Effector memory CD4-positive, alpha-beta T cell (primary cell): ENCODE results near the gene LRRC70.

Experiments
- DNase-seq, 3 donors: peaks; one replicate each; pipeline ENCODE4 v3.0.0-alpha.2; 2020
- H3K27ac ChIP-seq: 2 replicates; pipeline ENCODE4 v1.7.0; 2013; ENCODE audit warnings: mild to moderate bottlenecking, low read length, moderate library complexity; ENCODE audit not compliant: insufficient read depth, poor library complexity, severe bottlenecking
- H3K27me3 ChIP-seq: replicated peaks from 2 replicates; pipeline ENCODE4 v1.7.0; 2013; ENCODE audit warnings: mild to moderate bottlenecking, low read length; ENCODE audit not compliant: insufficient read depth, control insufficient read depth, poor library complexity, severe bottlenecking
- H3K36me3 ChIP-seq: 2 replicates; pipeline ENCODE4 v1.7.0; 2013; ENCODE audit warnings: mild to moderate bottlenecking, low read length, moderate library complexity; ENCODE audit not compliant: control insufficient read depth, insufficient read depth
- H3K4me1 ChIP-seq: 2 replicates; pipeline ENCODE4 v1.7.0; 2013; ENCODE audit warnings: low read length, mild to moderate bottlenecking; ENCODE audit not compliant: control insufficient read depth, insufficient read depth, poor library complexity, severe bottlenecking
- H3K4me3 ChIP-seq: 2 replicates; pipeline ENCODE4 v1.7.0; 2013; ENCODE audit warnings: low read length, low read depth, mild to moderate bottlenecking; ENCODE audit not compliant: insufficient read depth, poor library complexity, severe bottlenecking
- H3K9me3 ChIP-seq: 2 replicates; pipeline ENCODE4 v1.7.0; 2013; ENCODE audit warnings: mild to moderate bottlenecking, low read length, moderate library complexity; ENCODE audit not compliant: control insufficient read depth

The LRRC70 gene

DNA sequence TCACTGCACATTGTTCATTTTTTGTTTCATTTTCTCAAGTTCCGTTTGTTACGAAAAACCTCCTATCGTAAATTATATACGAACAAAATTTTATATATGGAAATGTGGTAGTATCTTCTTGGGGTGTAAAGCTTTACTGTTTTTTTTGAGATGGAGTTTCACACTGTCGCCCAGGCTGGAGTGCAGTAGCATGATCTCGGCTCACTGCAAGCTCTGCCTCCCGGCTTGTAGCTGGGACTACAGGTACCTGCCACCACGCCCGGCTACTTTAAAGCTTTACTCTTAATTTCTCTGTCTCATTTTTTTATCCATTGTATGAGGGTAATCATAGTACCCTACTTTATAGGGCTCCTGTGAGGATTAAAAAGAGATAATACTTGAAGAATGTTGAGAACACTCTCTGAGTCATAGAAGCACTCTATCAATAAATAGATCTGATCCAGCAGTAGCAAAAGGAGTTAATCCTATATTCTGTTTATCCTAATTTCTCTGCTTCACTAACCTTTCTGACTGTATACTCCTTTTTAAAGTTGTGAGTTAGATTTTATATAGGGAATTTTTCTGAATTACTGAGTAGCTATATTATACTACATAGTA, 5.6 kb upstream of the LRRC70 start:
- Histone ChIP-seq H3K27ac (no peak overlapping the region), H3K4me3 (no peak overlapping the region)

DNA sequence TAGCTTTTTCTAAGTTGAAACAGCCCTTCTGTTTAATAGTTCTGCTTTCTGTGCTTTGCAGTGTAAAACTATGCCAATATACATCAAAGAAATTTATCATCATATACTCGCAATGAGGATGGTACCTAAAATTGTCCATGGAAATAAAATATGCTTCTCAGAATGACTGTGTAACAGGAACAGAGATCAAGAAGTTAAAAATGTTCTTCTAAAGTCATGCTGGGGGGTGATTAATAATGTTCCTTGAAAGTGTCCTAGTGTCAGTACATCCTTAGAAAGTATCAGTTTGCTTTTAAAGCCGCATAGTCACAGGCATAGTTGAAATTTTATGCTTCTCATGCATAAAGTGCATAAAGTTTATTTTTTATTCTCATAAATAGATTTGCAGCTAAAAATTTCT, 4.0 kb upstream of the LRRC70 start:
- H3K4me3 ChIP-seq: no peak overlapping the region
- no peaks in the 10 kb centered on the region for H3K27me3 ChIP-seq
- no peaks in the 10 kb centered on the region for H3K9me3 ChIP-seq
- no peaks in the 10 kb centered on the region for H3K4me1 ChIP-seq
- H3K36me3 ChIP-seq: no peaks in the 10 kb centered on the region
- DNase-seq: no peak
- H3K27ac ChIP-seq: no peak overlapping the region

More for the DNA sequence above, 5.6 kb upstream of the LRRC70 start:
- DNase-seq: no peak
- H3K36me3 ChIP-seq: peaks cover under 1% of the 10 kb centered on the region
- H3K27me3 ChIP-seq: no peaks in the 10 kb centered on the region
- peaks cover 1% of the 10 kb centered on the region for H3K9me3 ChIP-seq
- no peaks in the 10 kb centered on the region for H3K4me1 ChIP-seq

DNA sequence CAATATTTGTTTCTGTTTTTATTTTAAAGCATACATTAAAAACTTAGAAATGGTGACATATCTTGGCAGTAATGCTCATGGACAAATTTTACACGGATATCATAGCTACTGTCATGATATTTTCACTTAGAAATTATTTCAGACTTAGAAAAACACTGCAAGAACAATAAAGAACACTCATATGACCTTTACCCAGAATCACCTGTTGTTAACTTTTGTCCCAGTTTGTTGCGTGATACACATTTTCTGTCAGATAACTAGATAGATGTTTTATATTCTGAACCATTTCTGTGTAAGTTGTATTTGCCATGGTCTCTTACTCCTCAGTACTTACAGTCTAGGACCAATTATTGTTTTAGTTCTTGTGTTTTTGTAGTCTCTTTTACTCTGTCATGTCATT, 3.6 kb upstream of the LRRC70 start:
- Histone ChIP-seq H3K36me3 (no peaks in the 10 kb centered on the region), H3K4me1 (no peaks in the 10 kb centered on the region), H3K4me3 (no peak overlapping the region), H3K27ac (no peak overlapping the region), H3K27me3 (no peaks in the 10 kb centered on the region), H3K9me3 (no peaks in the 10 kb centered on the region)
- no peak for DNase-seq

DNA sequence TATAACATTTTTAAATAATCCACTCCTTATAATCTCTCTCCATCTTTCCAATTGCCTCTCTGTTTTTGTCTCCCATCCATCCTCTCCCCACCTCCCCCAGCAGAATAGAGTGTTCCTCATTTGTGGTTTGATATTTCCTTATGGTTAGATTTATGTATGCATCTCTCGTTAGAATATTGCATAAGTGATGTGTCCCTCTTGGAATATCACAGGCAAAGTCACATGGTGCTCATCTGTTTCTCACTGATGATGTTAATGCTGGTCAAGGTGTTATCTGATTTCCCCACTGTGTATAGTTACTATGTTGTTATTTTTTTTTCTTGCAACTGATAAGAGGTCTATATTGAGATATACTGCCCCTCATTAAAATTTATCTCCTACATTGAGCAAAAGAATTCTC, 3.1 kb upstream of the LRRC70 start:
- H3K4me1 ChIP-seq: no peaks in the 10 kb centered on the region
- H3K9me3 ChIP-seq: no peaks in the 10 kb centered on the region
- no peaks in the 10 kb centered on the region for H3K27me3 ChIP-seq
- H3K36me3 ChIP-seq: no peaks in the 10 kb centered on the region
- no peak for DNase-seq
- H3K27ac ChIP-seq: no peak overlapping the region
- H3K4me3 ChIP-seq: no peak overlapping the region

DNA sequence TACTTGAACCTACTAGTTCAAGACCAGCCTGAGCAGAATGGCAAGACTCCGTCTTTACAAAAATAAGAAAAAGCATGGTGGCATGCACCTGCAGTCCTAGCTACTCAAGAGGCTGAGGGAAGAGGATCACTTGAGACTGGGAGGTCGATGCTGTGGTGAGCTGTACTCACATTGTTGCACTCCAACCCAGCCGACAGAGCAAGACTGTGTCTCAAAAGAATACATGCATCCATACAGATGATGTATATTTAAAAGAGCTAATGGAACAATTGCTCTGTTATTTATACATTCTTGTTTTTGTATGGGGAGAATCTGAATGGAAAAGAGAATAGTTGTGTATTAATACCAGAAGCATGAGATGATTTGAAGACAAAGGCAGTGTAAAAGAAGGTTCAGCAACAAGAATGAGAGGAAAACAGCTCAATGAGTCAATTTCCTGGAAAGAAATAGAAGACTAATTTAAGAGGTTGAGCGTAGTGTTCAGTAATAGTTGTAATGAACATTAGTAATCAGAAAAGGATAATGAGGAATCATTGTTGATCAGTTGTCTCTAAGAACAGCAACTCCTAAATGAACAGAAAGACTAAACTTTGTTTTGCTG, 1.9 kb upstream of the LRRC70 start:
- no peaks in the 10 kb centered on the region for H3K9me3 ChIP-seq
- no peaks in the 10 kb centered on the region for H3K27me3 ChIP-seq
- no peaks in the 10 kb centered on the region for H3K36me3 ChIP-seq
- no peak overlapping the region for H3K27ac ChIP-seq
- H3K4me1 ChIP-seq: no peaks in the 10 kb centered on the region
- no peak overlapping the region for H3K4me3 ChIP-seq
- DNase-seq: no peak

DNA sequence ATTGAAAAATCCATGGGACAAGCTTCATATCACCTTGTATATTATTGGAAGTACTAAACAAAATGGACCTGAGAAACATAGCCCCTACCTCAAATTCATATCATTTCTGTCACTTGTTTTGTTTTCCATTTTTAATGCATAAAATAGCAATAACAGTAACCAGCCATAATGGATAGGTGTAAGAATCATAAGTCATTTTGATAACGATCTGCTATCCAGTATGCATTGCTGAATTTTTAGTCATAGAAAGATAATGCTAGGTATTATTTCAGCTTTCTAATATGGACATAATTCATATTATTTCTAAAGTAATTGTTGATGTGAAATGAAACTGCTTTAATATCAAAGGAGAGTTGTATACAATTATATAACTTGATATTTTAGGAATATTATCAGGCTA, 1.1 kb upstream of the LRRC70 start:
- no peak overlapping the region for H3K4me3 ChIP-seq
- H3K9me3 ChIP-seq: no peaks in the 10 kb centered on the region
- H3K4me1 ChIP-seq: no peaks in the 10 kb centered on the region
- H3K27ac ChIP-seq: no peak overlapping the region
- DNase-seq: no peak
- no peaks in the 10 kb centered on the region for H3K27me3 ChIP-seq
- no peaks in the 10 kb centered on the region for H3K36me3 ChIP-seq

DNA sequence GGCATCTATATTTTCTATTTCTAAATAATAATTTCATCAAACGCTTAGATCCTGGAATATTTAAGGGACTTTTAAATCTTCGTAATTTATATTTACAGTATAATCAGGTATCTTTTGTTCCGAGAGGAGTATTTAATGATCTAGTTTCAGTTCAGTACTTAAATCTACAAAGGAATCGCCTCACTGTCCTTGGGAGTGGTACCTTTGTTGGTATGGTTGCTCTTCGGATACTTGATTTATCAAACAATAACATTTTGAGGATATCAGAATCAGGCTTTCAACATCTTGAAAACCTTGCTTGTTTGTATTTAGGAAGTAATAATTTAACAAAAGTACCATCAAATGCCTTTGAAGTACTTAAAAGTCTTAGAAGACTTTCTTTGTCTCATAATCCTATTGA, 1.1 kb downstream of the LRRC70 start:
- Histone ChIP-seq H3K27me3 (no peaks in the 10 kb centered on the region), H3K9me3 (no peaks in the 10 kb centered on the region), H3K36me3 (no peaks in the 10 kb centered on the region), H3K4me1 (peaks cover 2% of the 10 kb centered on the region), H3K4me3 (no peak overlapping the region), H3K27ac (no peak overlapping the region)
- no peak for DNase-seq

DNA sequence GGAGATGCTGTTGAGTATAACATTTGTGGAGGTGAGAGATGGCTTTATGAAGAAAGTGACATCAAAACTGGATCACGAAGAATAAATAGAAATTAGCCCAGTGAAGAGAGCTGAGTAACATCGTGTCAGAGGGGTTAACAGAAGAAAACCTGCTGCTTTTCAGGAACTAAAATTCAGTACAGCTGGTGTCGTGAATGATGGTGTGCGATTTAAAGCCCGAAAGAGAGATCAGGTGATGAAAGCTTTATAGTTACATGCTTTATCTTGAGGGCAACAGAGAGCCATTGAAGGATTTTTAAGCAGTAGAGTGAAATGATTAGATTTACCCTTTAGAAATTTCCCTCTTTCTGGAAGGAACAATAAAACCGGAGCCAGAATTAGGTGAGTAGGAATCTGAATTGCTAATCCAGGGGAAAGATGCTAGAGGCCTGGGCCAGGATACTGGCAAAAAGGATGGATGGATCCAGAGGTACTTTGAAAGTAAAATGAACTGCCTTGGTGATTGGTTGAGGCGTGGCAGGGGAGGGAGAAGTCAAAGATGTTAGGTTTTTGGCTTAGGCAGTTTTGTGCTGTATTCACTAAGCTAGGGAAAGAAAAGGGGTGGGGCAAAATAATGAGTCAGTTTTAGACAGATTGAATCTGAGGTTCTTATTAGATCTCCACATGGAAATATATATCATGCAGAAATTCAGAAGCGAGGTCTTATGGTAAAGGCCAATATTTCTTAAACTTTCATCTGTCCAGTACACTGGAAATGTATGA, 3.4 kb downstream of the LRRC70 start:
- Histone ChIP-seq H3K27me3 (no peaks in the 10 kb centered on the region), H3K27ac (no peak overlapping the region), H3K4me1 (peaks cover 2% of the 10 kb centered on the region), H3K4me3 (no peak overlapping the region), H3K36me3 (no peaks in the 10 kb centered on the region), H3K9me3 (no peaks in the 10 kb centered on the region)
- DNase-seq: no peak

DNA sequence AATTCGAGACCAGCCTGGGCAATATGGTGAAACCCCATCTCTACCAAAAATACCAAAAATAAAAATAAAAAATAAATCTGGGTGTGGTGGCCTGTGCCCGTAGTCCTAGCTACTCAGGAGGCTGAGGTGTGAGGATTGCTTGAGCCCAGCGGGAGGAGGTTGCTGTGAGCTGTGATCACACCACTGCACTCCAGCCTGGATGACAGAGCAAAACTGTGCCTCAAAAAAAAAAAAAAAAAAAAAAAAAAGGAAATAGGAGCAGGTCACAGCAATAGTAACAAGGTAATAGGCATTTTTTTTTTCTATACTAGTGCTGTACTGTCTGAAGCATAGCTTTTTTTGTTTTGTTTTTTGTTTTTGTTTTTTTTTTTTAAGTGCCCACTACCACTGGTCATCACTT, 5.8 kb downstream of the LRRC70 start:
- H3K9me3 ChIP-seq: no peaks in the 10 kb centered on the region

DNA sequence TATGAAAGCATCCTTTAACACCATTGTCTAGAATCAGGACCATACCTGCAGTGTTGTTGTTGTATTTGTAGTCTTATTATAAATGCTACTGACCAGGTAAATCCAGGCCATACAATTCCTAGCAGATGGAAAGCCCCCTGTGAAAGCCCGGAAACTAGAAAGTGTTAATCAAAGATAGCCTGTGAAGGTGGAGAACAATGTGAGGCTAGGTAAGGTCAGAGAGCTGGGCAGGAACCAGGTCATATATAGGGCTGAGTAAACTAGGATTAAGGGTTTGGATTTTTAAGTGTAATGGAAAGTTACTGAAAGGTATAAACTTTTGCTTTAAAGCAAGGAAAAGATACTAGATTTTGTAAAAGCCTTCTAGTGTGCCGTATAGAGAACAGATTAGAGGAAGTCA, 6.7 kb downstream of the LRRC70 start:
- no peaks in the 10 kb centered on the region for H3K27me3 ChIP-seq
- H3K36me3 ChIP-seq: no peaks in the 10 kb centered on the region
- H3K9me3 ChIP-seq: no peaks in the 10 kb centered on the region
- DNase-seq: no peak
- H3K4me3 ChIP-seq: no peak overlapping the region
- H3K4me1 ChIP-seq: peaks cover 2% of the 10 kb centered on the region
- no peak overlapping the region for H3K27ac ChIP-seq

More for the DNA sequence above, 5.8 kb downstream of the LRRC70 start:
- H3K4me1 ChIP-seq: peaks cover 2% of the 10 kb centered on the region
- no peak overlapping the region for H3K4me3 ChIP-seq
- no peaks in the 10 kb centered on the region for H3K36me3 ChIP-seq
- H3K27ac ChIP-seq: no peak overlapping the region
- H3K27me3 ChIP-seq: no peaks in the 10 kb centered on the region
- no peak for DNase-seq
